ENCODE results near the gene TGFB1I1.
A peak's percentile ranks its signal among the peaks of the same experiment; 100 is the strongest.

The TGFB1I1 gene

GRCh38 chr16:31453255-31454204, 18.4 kb upstream of the TGFB1I1 start:
- DNase-seq: no peak

GRCh38 chr16:31455601-31456314, 16.2 kb upstream of the TGFB1I1 start:
- DNase-seq: no peak

GRCh38 chr16:31456988-31457360, 15.0 kb upstream of the TGFB1I1 start:
- DNase-seq: no peak

- DNase-seq: no peak
Observed at GRCh38 chr16:31458073-31458843, 13.7 kb upstream of the TGFB1I1 start.

- DNase-seq: peak; percentile 81
Observed at GRCh38 chr16:31458844-31459686, 12.9 kb upstream of the TGFB1I1 start, which contains the start of gene ARMC5. ARMC5 (plus strand) TSS chr16:31459501; CDS start chr16:31459525, 24 bp downstream.

- peak; percentile 95 for DNase-seq
Observed at GRCh38 chr16:31459687-31460581, 12.0 kb upstream of the TGFB1I1 start.

GRCh38 chr16:31460582-31461002, 11.4 kb upstream of the TGFB1I1 start:
- DNase-seq: no peak

GRCh38 chr16:31461201-31461920, 10.6 kb upstream of the TGFB1I1 start:
- DNase-seq: no peak

GRCh38 chr16:31461921-31462804, 9.8 kb upstream of the TGFB1I1 start:
- no peak for DNase-seq

GRCh38 chr16:31464348-31464769, 7.6 kb upstream of the TGFB1I1 start:
- DNase-seq: no peak

GRCh38 chr16:31464781-31465260, 7.1 kb upstream of the TGFB1I1 start:
- no peak for DNase-seq

GRCh38 chr16:31465788-31466370, 6.1 kb upstream of the TGFB1I1 start:
- DNase-seq: no peak

GRCh38 chr16:31466381-31466841, 5.5 kb upstream of the TGFB1I1 start:
- DNase-seq: no peak

GRCh38 chr16:31467151-31467773, 4.7 kb upstream of the TGFB1I1 start:
- no peak for DNase-seq

GRCh38 chr16:31467858-31468257, 4.1 kb upstream of the TGFB1I1 start:
- DNase-seq: no peak

- DNase-seq: no peak
Observed at GRCh38 chr16:31470615-31471014, 1.3 kb upstream of the TGFB1I1 start.

- DNase-seq: no peak
Observed at GRCh38 chr16:31471241-31471874, 594 bp upstream of the TGFB1I1 start.

Measured in NCI-H1436 treated with DMSO at 0.1 percent for 48 hours (cell line).